ENCODE measurements around the gene IDE.
"Not testable (repeated sequence)": the region's sequence is repeated elsewhere in the genome, so short reads cannot be mapped to it uniquely, and the experiment has no call there.

The IDE gene

DNA sequence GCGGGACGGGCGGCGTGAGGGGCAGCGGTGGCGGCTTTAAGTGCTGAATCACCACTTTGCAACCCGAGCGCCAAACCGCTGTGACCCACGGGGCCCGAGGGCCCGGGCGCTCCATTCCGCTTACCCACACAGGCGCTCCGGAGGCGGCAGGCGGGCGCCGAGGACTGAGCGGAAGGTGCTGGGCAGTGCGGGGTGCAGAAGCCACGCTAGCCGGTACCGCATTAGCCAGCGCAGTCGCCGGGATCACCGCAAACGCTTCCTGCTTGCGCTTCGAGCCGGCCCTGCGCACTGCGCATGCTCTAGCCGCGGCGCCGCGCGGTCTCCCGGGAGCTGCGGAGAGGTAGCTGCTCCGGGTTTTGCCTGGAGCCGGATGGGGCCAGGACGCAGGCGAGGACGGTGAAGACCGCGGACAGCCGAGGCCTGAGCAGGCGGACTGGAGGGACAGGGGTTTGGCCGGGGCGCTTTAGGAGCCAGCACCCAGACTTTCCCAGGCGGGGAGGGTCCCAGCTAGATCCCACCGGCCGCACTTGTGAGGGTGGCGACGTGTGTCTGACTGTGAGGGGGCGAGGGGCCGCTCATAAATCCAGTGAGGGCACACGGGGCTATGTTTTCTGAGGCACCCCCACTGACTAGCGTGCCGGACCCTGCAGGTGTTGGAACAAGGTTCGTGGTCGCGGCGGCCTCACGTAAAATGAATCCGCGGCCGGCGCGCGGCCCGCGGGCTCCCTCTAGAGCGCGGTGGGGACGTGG lies at the start of gene IDE:
IDE (minus strand) TSS at position 296 of the 750 bp plus-strand sequence; CDS start at position 222, 74 bp downstream.
- no peak for DNase-seq (ENCODE audit: low read depth, low spot score)

DNA sequence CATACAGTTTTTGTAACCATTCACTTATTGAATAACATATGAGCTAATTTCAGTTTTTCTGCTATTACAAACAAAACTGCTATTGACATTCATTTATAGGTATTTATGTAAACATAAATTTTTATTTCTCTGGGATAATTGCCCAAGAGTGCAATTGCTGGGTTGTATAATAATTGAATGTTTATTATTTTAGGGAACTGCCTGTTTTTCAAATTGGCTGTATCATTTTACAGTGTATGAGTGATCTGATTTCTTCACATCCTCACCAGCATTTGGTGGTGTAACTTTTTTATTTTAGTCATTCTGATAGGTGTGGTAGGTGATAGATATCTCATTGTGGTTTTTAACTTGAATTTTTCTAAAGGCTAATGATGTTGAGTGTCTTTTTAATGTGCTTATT lies 45.5 kb upstream of the IDE start:
- DNase-seq (ENCODE audit: low read depth, low spot score), result no peak

DNA sequence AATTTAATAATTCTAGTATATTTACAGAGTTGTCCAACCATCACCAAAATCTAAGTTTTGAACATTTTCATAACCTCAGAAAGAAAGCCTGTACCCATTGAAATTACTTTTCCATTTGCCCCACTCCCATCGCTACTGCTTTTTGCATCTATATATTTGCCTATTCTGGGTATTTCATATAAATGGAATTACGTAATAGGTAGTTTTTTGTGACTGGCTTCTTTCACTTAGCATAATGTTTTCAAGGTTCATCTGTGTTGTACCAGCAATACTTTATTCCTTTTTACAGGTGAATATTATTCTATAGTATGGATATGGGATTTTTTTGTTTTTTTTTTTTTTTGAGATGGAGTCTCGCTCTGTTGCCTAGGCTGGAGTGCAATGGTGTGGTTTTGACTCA lies 41.6 kb upstream of the IDE start:
- DNase-seq (ENCODE audit: low read depth, low spot score), result no peak

DNA sequence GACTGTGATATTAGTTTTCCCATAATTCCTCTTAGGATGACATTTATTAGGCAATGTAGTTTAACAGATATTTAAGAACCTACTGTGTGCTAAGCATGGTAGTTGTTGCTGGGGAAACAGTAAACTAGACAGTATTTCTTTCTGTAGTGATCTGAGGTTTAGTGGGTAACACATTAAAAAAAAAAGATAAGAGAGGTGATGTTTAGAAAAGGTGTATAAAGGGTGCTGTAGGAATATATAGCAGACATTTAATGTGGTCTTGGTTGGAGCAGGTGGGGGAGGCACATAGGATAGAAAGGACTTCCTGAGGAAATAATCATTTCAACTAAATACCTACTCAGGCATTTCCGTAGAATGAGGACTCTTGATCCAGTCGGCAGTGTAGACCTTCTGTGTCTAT lies 30.9 kb upstream of the IDE start:
- no peak for DNase-seq (ENCODE audit: low read depth, low spot score)

DNA sequence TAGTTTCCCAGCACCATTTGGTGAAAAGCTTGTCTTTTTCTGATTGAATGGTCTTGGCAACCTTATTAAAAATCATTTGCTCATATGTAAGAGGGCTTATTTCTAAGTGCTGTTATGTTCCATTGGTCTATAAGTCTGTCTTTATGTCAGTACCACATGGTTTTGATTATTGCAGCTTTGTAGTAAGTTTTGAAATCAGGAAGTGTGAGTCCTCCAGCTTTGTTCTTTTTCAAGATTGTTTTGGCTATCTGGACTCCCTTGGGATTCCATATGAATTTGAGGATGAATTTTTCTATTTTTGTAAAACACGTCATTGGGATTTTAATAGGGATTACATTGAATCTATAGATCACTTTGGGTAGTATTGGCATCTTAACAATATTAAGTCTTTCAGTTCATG lies 24.4 kb upstream of the IDE start:
- DNase-seq (ENCODE audit: low read depth, low spot score), result no peak

DNA sequence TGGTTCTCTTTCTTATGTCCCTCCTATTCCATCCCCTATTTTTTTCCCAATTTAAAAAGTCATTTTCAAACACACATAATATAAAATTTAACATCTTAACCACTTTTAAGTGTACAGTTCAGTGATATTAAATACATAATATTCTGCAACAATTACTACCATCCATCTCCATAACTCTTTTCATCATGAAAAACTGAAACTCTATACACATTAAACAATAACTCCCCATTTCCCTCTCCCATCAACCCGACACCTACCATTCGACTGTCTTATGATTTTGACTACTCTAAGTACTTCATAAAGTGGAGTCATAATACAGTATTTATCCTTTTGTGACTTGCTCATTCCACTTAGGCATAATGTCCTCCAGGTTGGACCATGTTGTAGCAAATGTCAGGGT lies 21.6 kb upstream of the IDE start:
- DNase-seq (ENCODE audit: low read depth, low spot score), result no peak

DNA sequence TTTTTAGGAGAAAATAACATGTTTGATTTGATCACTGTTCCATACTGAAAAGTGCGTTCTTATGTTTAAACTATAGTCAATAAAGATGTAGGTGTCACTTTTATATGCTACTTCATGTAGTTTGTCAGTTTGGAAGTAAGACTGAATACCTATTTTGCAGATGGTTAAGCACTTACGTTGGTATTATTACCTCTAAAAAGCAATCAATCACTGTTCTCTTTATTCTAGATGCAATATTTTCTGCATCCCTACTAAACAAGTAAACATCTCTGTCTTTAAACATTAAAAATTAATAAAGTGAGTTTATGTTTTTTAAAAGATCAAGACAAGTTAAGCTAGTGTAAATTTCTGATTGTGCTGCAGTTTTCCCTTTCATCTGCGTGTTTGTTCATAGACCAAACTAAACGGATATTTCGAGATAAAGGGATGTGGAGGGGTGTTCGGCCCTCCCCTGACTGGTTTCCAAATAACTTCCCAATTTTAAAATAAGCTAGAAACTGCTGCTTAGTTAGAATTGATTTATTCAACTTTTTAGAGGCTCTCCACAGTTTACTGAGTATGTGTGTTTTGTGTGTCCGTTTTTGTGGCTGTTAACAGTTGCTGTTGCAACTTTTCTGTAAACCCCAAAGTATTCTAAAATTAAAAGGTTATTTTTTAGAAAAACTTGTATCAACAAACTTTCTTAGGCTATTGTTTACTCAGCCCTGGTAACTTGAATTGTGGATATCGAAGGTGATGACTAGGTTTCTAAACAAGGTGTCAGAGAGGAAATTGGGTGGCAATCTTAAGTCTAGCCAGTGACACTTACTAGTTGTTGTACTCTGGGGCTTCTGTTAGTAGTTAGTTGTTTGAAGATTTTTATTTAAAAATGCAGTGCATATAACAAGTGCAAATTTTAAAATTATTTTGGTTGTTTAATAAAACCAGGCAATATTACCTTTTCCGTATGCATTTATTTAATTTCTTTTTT lies 20.0 kb upstream of the IDE start:
- no peak for DNase-seq (ENCODE audit: low read depth, low spot score)

DNA sequence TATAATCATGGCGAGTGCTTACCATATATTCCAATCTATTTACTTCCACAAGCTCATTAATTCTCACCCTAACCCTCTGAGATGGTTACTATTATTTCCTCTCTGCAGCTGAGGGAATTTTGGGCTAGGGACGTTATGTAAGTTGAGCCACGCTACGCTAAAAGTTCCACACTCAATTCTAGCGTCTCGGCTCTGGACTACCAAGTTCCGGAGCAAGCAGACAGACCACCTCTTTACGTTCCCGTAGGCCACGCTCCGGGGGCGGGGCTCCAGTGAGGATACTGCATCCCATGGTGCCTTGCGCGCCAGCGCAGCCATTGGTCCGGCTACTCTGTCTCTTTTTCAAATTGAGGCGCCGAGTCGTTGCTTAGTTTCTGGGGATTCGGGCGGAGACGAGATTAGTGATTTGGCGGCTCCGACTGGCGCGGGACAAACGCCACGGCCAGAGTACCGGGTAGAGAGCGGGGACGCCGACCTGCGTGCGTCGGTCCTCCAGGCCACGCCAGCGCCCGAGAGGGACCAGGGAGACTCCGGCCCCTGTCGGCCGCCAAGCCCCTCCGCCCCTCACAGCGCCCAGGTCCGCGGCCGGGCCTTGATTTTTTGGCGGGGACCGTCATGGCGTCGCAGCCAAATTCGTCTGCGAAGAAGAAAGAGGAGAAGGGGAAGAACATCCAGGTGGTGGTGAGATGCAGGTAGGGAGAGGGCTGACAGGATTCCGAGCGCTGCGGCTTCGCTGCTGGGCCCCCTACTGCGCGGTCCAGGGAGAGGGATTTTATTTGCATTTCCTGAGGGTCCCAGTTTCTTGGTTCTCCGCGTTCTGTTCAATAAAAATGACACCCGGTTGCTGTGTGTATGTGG lies 19.1 kb upstream of the IDE start, which contains the start of gene KIF11:
KIF11 (plus strand) TSS at position 370 of the 858 bp plus-strand sequence; CDS start at position 616, 246 bp downstream.
- DNase-seq (ENCODE audit: low read depth, low spot score), result peak; percentile 93

DNA sequence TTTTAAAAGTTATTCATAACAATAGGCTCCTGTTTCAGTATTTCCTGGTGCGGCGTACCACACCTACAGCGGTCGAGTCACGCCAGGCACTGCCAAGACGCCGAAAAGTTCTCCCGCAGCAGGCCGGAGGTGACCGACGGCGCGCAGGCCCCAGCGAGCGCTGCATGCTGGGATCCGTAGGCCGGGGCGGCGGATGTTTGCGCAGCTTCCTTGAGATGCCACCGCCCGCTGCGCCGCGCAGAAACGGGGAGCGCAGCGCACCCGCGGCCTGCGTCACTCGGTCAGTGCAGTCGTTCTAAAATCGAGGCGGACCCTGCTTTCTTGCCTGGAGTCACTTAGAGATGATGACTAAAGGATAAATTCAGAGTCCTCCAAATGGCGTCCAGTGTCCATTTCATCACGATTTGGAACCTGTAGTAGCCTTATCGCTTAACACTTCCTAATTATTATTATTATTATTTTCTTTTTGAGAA lies 17.7 kb upstream of the IDE start:
- peak; percentile 77 for DNase-seq (ENCODE audit: low read depth, low spot score)

DNA sequence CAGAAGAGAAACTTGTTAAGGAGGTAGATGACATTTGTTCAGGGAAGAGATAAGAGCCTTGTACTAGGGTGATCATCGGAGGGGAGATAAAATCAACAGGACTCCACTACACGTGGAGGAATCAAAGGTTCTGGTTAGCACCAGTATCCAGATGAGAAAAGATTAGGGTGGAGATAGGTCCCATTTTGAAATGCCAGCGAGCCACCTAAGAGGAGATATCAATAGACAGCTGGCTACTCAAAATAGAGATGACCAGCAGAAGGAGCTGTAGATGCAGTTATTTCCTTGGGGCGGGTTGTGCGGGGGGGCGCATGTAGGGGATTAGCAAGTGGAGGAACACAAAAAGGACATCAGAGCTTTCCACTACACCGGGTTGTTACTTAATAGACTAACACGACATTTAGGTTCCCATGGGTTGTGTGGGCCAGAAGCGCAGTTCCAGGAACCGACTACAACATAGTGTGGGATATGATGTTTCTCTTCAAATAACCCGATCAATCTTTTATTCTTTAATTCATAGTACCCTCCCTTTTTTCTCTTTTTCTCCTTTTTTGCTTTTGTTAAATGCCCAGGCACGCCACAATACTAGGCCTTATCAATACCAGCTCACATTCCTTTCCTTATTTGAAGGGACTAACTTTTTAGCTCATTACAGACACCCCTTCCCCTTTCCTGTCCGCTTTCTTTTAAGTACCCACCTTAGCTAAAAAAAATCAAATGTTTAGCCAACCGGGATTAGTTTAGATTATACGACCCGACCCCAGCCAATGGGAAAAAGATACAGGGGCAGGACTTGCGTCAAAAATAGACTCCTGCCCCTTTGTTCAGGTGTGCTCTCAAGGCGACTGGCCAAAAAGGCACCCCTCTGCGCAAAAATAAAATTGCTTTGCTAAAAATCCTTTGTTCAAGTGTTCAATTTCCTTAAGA lies 17.0 kb upstream of the IDE start:
- no peak for DNase-seq (ENCODE audit: low read depth, low spot score)

DNA sequence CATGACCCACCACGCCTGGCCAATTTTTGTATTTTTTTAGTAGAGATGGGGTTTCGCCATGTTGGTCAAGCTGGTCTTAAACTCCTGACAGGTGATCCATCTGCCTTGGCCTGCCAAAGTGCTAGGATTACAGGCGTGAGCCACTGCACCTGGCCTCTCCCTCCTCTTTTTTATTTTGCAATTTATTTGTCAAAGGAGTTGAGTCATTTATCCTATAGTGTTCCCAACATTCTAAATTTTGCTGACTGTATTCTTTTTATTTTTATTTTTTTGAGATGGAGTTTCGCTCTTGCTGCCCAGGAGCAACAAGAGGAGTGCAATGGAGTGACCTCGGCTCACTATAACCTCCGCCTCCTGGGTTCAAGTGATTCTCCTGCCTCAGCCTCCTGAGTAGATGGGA lies 8.5 kb upstream of the IDE start:
- DNase-seq (ENCODE audit: low read depth, low spot score), result not testable (repeated sequence)

DNA sequence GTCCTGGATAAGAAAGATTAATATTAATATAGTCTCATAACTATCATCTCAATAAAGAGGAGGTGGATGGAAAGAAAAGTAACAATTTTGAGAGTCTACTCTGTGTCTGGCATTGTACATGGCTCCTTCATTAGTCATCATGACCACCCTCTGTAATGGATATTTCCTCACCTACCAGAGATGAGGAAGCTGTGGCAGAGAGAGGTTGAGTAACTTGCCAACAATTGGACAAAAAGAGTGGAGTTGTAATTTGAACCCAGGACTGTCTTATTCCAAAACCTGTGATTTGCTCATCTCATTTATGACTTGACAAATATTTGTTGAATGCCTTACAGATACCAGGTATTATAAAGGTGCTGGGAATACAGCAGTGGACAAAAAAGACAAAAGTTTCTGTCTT lies 2.1 kb upstream of the IDE start:
- no peak for DNase-seq (ENCODE audit: low read depth, low spot score)

DNA sequence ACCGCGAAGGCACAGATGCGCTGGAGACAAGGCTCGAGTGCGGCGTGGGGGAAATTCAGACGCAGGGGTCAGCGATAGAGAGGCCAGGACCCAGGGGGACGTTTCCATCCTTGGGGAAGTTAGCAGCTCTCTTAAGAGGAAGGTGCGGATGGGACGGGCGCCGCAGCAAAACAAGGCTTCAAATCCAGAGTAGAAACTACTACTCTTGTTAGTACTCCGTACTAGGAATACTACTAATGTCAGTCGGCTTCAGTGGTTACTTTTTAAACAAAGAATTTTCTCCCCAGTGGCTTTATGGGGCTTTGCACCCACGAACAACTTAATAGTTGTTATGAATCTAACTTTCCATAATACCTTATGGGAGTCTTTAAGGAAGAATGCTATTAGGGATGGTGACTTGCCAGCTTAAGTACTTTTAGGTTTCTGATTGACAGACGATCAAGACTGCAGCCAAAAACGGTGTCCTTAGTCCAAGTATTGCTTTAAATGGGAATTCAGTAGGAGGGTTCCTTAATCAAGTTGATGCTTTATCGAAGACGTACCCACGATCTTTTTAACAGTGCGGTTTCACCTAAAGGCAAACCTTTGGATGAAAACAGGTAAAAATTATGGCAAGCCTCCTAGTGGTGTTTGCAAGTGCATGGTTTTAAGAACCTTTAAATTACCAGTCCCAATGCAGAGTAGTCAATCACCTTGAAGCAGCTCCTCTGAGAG lies 812 bp upstream of the IDE start:
- no peak for DNase-seq (ENCODE audit: low read depth, low spot score)

DNA sequence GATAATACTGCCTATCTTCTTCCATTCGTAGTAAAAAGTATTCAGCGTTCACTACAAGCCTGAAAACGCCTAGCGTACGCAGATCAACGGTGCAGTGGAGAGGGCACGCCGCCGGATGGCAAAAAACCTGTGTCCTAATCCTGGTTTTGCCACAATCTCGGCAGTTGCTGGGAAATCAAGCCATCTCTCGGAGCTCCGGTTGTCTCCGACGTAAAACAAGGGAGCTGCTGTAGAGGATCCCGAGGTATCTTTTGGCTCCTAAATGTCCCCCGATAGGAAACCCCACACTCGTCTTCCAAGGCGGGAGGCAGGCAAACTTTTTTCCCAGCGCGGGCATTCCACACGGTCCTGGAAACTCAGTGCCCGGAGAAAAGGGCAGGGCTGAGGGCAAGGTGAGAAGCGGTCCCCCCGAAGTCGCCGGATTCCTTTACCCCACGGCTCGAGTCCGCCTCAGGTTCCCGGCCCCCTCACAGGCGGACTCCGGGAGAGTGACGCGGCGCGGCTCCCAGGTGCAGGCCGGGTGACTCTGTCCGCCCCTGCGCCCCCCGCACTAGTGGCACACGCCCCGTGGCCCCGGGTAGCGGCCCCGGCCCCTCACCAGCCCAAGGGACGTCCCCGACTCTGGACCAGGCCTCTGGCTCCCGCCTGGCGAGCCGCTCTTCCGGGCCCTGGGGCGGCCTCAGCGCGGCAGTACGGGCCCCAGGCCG lies 649 bp downstream of the IDE start:
- DNase-seq (ENCODE audit: low read depth, low spot score), result no peak

DNA sequence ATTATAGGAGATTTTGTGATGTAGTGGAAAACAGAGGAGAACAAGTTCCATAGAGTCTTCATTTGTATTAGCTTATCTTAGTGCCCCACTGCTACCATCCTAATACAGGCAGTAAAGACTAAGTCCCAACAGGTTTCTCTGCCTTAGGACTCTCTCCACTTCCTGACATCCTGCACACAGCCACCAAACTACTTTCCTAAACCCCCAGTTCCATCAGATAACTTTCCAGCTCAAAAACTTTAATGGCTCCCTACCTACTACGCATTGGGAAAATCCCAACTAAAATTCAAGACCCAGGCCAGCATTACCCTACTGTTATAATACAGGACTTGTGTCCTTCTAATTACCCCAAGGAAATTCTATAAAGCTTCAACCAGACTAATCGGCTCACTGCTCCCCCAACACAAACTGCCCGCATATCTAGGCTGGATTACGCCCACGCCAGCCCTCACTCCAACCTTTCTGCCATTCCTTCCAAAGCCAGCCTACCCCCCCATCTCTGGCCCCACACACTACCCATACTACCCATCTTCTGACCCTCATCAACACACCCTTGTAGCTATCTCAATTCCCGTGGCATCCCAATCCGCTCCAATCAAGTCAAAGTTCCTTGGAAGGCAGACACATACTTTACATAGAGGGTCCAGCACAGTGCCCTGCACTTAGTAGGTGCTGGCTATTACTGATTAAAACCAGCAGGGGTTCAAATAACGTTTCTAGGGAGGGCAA lies 1.4 kb downstream of the IDE start:
- no peak for DNase-seq (ENCODE audit: low read depth, low spot score)

DNA sequence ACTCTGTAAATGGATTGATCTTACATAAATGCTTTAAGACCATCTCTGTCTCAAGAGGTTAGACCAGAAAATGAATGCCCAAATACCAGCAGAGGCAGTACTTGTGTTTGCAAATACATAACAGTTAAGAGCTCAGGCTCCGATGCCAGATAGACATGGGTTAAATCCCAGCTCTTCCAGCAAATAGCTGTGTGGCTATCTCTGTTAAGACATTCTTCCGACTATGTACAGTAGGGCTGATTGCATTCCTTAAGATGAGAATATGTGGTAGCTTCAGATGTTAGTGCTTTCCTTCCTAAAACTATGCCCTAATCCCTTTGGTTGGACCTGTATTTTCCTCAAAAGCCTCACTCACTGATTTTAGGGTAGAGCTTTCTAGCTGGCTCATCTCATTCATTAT lies 2.2 kb downstream of the IDE start:
- no peak for DNase-seq (ENCODE audit: low read depth, low spot score)

DNA sequence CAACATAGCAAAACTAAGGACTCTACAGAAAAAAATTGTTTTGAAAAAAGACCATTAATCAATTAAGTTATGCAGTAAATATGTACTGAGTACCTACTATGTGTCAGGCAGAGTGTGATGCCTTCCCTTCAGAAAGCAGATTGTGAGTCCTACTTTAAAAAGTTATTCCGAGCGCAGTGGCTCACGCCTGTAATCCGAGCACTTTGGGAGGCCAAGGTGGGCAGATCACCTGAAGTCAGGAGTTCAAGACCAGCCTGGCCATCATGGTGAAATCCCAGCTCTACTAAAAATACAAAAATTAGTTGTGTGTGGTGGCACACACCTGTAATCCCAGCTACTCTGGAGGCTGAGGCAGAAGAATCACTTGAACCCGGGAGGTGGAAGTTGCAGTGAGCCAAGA lies 4.2 kb downstream of the IDE start:
- not testable (repeated sequence) for DNase-seq (ENCODE audit: low read depth, low spot score)

DNA sequence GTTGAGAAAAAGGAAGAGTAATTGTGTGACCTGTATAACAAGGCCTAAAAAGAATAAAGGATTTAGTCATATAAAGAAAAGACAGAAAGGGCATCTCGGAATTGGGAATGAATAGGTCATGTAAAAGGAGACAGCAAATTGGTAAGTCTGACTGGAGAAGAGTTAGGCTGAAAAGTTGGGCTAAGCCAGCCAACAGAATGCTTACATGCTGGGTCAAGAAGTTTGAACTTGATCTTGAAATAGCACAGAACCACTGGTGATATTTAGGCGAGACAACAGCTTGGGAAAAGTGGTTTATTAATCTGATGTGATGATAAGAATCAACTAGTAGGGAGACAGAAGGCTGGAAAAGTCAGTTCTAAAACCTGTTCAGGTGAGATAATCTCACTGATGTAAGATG lies 4.8 kb downstream of the IDE start:
- DNase-seq (ENCODE audit: low read depth, low spot score), result no peak
